ENCODE data around the gene TCEAL4.

TCEAL4 gene

DNA sequence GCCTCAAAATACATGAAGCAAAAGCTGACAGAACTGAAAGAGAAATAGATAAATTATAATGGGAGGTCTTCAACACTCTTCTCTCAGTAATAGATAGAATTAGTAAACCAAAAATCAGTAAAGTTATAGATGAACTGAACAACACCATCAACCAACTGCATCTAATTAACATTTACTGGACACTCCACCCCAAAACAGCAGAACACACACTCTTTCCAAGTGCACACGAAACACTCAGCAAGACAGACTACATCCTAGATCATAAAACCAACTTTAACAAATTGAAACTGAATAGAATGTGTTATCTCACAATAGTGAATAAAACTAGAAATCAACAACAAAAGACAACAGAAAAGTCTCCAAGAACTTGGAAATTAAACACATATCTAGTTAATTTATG is 25.1 kb upstream of the TCEAL4 start:
- Histone ChIP-seq H3K9ac (ENCODE audit: low read length) (no peak overlapping the region), H3K4me3 (ENCODE audit: low read length) (no peak overlapping the region), H3K9me3 (replicated peaks; ENCODE audit: insufficient read depth, low read length) (no peaks in the 10 kb centered on the region), H3F3A (ENCODE audit: insufficient read depth, low read length) (0 out of 2 replicates have a peak, but pooled peaks cover 3% of the 10 kb centered on the region), H2AFZ (ENCODE audit: low read length) (no peak overlapping the region), H3K27me3 (replicated peaks; ENCODE audit: insufficient read depth, low read length) (no peaks in the 10 kb centered on the region), H3K36me3 (replicated peaks; ENCODE audit: insufficient read depth, low read length) (no peaks in the 10 kb centered on the region), H4K20me1 (ENCODE audit: insufficient read depth, low read length) (no peaks in the 10 kb centered on the region), H3K79me2 (ENCODE audit: low read length) (no peaks in the 10 kb centered on the region), H3K4me1 (ENCODE audit: low read length) (peaks cover 39% of the 10 kb centered on the region), H3K4me2 (ENCODE audit: low read depth, low read length) (no peak overlapping the region), H3K27ac (ENCODE audit: low read length) (no peak overlapping the region), H3K9me2 (replicated peaks; ENCODE audit: insufficient read depth, low read length) (no peaks in the 10 kb centered on the region)
- TF ChIP-seq, protein P1, sequence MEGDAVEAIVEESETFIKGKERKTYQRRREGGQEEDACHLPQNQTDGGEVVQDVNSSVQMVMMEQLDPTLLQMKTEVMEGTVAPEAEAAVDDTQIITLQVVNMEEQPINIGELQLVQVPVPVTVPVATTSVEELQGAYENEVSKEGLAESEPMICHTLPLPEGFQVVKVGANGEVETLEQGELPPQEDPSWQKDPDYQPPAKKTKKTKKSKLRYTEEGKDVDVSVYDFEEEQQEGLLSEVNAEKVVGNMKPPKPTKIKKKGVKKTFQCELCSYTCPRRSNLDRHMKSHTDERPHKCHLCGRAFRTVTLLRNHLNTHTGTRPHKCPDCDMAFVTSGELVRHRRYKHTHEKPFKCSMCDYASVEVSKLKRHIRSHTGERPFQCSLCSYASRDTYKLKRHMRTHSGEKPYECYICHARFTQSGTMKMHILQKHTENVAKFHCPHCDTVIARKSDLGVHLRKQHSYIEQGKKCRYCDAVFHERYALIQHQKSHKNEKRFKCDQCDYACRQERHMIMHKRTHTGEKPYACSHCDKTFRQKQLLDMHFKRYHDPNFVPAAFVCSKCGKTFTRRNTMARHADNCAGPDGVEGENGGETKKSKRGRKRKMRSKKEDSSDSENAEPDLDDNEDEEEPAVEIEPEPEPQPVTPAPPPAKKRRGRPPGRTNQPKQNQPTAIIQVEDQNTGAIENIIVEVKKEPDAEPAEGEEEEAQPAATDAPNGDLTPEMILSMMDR (IDR thresholded peaks at IDR 0.05; ENCODE audit: low read length), result no peak
- no peak for TF ChIP-seq EZH2 (optimal IDR thresholded peaks at IDR 0.05; ENCODE audit: low read depth, low read length)
- TF ChIP-seq EZH2phosphoT487 (IDR thresholded peaks at IDR 0.05; ENCODE audit: low read length), result no peak
- no peak for DNase-seq

DNA sequence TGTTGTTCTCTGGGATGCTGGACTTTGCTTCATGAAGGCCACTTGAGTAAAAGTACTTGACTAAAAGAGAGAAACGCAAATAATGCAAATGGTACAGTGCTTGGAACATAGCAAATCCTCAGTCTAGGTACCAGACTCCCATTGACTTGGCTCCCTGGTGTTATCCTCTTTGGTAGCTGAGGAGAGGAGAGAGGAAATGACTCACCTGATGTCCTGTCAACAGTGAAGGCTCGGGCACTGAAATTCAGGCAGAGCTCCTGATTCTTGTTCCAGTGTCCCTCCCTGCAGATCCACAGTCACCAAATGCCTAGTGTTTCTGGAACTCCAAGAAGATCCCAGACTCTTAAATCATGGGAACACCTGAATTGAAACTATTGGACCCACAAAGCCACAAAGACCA is 22.5 kb upstream of the TCEAL4 start:
- no peak overlapping the region for H3K27ac ChIP-seq (ENCODE audit: low read length)
- no peak overlapping the region for H3K4me3 ChIP-seq (ENCODE audit: low read length)
- no peaks in the 10 kb centered on the region for H3K9me2 ChIP-seq (replicated peaks; ENCODE audit: insufficient read depth, low read length)
- no peaks in the 10 kb centered on the region for H4K20me1 ChIP-seq (ENCODE audit: insufficient read depth, low read length)
- H3K9me3 ChIP-seq (replicated peaks; ENCODE audit: insufficient read depth, low read length), result no peaks in the 10 kb centered on the region
- H3K4me1 ChIP-seq (ENCODE audit: low read length), result peaks cover 31% of the 10 kb centered on the region
- TF ChIP-seq, protein P1 (IDR thresholded peaks at IDR 0.05; ENCODE audit: low read length), result no peak
- TF ChIP-seq EZH2phosphoT487 (IDR thresholded peaks at IDR 0.05; ENCODE audit: low read length) (no peak), EZH2 (optimal IDR thresholded peaks at IDR 0.05; ENCODE audit: low read depth, low read length) (no peak)
- no peaks in the 10 kb centered on the region for H3K79me2 ChIP-seq (ENCODE audit: low read length)
- no peak overlapping the region for H2AFZ ChIP-seq (ENCODE audit: low read length)
- no peak for DNase-seq
- H3K36me3 ChIP-seq (replicated peaks; ENCODE audit: insufficient read depth, low read length), result no peaks in the 10 kb centered on the region
- H3F3A ChIP-seq (ENCODE audit: insufficient read depth, low read length), result 0 out of 2 replicates have a peak, but pooled peaks cover 4% of the 10 kb centered on the region
- no peak overlapping the region for H3K4me2 ChIP-seq (ENCODE audit: low read depth, low read length)
- no peaks in the 10 kb centered on the region for H3K27me3 ChIP-seq (replicated peaks; ENCODE audit: insufficient read depth, low read length)
- no peak overlapping the region for H3K9ac ChIP-seq (ENCODE audit: low read length)

DNA sequence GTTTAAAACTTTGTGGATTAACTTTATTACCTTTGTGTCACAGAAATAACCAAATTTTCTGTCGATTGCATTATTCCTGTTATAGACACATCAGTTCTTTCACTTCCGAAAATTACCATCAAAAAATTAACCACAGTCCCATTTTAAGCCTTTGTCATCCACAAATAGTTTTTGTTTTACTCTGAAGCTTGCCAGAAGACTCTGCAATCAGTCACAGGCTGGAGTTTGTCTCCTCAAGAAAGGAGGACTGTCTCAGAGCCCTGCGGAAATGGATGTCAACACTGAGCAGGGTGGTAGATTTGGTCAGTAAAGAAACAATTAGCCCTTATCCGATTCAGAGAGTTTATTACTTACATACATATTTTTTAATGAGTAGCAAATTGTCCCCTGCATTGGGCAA is 20.1 kb upstream of the TCEAL4 start:
- Histone ChIP-seq H3K4me1 (ENCODE audit: low read length) (peaks cover 26% of the 10 kb centered on the region), H3K36me3 (replicated peaks; ENCODE audit: insufficient read depth, low read length) (no peaks in the 10 kb centered on the region), H3K4me2 (ENCODE audit: low read depth, low read length) (peak overlapping the region; percentile 54; the same call in 1 of the 2 replicates), H3K27me3 (replicated peaks; ENCODE audit: insufficient read depth, low read length) (no peaks in the 10 kb centered on the region), H2AFZ (ENCODE audit: low read length) (no peak overlapping the region), H3K4me3 (ENCODE audit: low read length) (peak overlapping the region; percentile 38), H3K9me3 (replicated peaks; ENCODE audit: insufficient read depth, low read length) (no peaks in the 10 kb centered on the region), H3K9me2 (replicated peaks; ENCODE audit: insufficient read depth, low read length) (no peaks in the 10 kb centered on the region), H3K79me2 (ENCODE audit: low read length) (no peaks in the 10 kb centered on the region), H3K9ac (ENCODE audit: low read length) (peak overlapping the region; percentile 10; the same call in 1 of the 2 replicates), H3F3A (ENCODE audit: insufficient read depth, low read length) (0 out of 2 replicates have a peak, but pooled peaks cover 4% of the 10 kb centered on the region), H3K27ac (ENCODE audit: low read length) (peak overlapping the region; percentile 60; the same call in 1 of the 2 replicates), H4K20me1 (ENCODE audit: insufficient read depth, low read length) (no peaks in the 10 kb centered on the region)
- TF ChIP-seq, protein P1 (IDR thresholded peaks at IDR 0.05; ENCODE audit: low read length), result no peak
- TF ChIP-seq EZH2phosphoT487 (IDR thresholded peaks at IDR 0.05; ENCODE audit: low read length) (no peak), EZH2 (optimal IDR thresholded peaks at IDR 0.05; ENCODE audit: low read depth, low read length) (no peak)
- peak; percentile 23 for DNase-seq
